HG03565 (cell line): ENCODE data around the gene MICAL3.
"Not testable (repeated sequence)": the region's sequence is repeated elsewhere in the genome, so short reads cannot be mapped to it uniquely, and the experiment has no call there.

Experiments used
- ATAC-seq: cut with Tn5 transposase; IDR thresholded peaks from one replicate; pipeline ENCODE4 v1.9.1; 2021; ENCODE audit warnings: mild to moderate bottlenecking, moderate library complexity; ENCODE audit not compliant: unreplicated experiment

MICAL3 gene

GRCh38 chr22:17893900-17894535 lies 130.3 kb downstream of the MICAL3 start:
- ATAC-seq, result no peak

- no peak for ATAC-seq
These were observed 132.0 kb downstream of the MICAL3 start for GRCh38 chr22:17892376-17892775.

- no peak for ATAC-seq
These were observed 132.7 kb downstream of the MICAL3 start for GRCh38 chr22:17891481-17892167.

GRCh38 chr22:17890892-17891291 lies 133.5 kb downstream of the MICAL3 start:
- no peak for ATAC-seq

GRCh38 chr22:17890245-17890671 lies 134.1 kb downstream of the MICAL3 start:
- no peak for ATAC-seq

GRCh38 chr22:17888855-17889254 lies 135.5 kb downstream of the MICAL3 start:
- no peak for ATAC-seq

GRCh38 chr22:17888439-17888838 lies 135.9 kb downstream of the MICAL3 start:
- ATAC-seq, result no peak

- ATAC-seq, result no peak
These were observed 139.5 kb downstream of the MICAL3 start for GRCh38 chr22:17884893-17885292.

- ATAC-seq, result no peak
These were observed 140.3 kb downstream of the MICAL3 start for GRCh38 chr22:17884084-17884483.

- ATAC-seq, result no peak
These were observed 141.0 kb downstream of the MICAL3 start for GRCh38 chr22:17883356-17883755.

- ATAC-seq, result no peak
These were observed 141.6 kb downstream of the MICAL3 start for GRCh38 chr22:17882727-17883126.

GRCh38 chr22:17882162-17882561 lies 142.2 kb downstream of the MICAL3 start:
- no peak for ATAC-seq

- ATAC-seq, result no peak
These were observed 143.0 kb downstream of the MICAL3 start for GRCh38 chr22:17881366-17881765.

- no peak for ATAC-seq
These were observed 143.9 kb downstream of the MICAL3 start for GRCh38 chr22:17880468-17880867.

- no peak for ATAC-seq
These were observed 144.3 kb downstream of the MICAL3 start for GRCh38 chr22:17880020-17880419.

- no peak for ATAC-seq
These were observed 145.4 kb downstream of the MICAL3 start for GRCh38 chr22:17878941-17879340.

GRCh38 chr22:17878186-17878694 lies 146.1 kb downstream of the MICAL3 start:
- no peak for ATAC-seq

GRCh38 chr22:17876878-17877855 lies 147.2 kb downstream of the MICAL3 start:
- ATAC-seq, result not testable (repeated sequence)

GRCh38 chr22:17876306-17876831 lies 148.0 kb downstream of the MICAL3 start:
- ATAC-seq, result no peak

- ATAC-seq, result no peak
These were observed 148.7 kb downstream of the MICAL3 start for GRCh38 chr22:17875631-17876030.

GRCh38 chr22:17875156-17875555 lies 149.2 kb downstream of the MICAL3 start:
- no peak for ATAC-seq
